ENCODE measurements around the gene PNMA5.

The PNMA5 gene

DNA sequence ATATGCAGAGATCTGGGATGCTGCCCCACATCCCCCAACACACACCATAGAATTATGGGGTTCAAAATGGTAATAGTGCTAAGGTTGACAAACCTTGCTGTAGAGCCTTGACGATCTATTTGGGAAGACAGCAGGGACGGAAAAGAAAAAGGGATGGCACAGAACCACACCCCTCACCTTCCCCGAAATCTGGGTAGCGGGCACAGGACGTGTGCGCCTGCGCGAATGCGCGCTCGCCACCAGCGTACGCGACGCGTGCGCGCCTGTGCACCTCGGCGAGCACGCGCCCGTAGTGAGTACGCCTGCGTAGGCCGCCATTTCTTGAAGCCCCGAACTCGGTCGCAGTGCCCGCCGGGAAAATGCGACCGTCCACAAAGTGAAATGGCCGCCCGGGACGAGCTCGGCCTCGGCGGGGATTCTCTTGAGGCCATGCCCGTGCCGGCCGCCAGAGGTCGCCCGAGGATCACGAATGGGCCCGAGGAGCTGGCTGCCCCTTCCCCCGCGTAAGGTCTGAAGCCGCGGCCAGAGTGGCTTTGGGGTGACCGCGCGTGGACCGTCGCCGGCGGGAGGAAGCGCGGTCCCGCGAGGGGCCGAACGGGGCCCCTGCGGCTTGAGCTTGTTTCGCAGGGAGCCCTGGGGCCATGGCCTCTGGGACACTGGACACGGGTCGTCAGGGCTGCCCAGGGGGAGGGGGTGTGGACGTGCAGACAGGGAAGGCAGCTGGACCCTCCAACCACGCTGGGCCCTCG is 52.4 kb downstream of the PNMA5 start:
- DNase-seq (ENCODE audit: low spot score in 2 of 2) (peak; percentile 85 to 92), ATAC-seq (peak; percentile 97)
- Mint-ChIP-seq H3K4me3 (peak overlapping the region; percentile 81), H3K4me1 (no peaks in the 10 kb centered on the region), H3K36me3 (peaks cover 6% of the 10 kb centered on the region), H3K27ac (peak overlapping the region; percentile 89), H3K9me3 (no peaks in the 10 kb centered on the region)

Data from stimulated activated effector memory CD8-positive, alpha-beta T cell treated with anti-CD3 and anti-CD28 coated beads, Interleukin-12 subunit alpha, Interleukin-12 subunit beta, amount 100 ng/mL, for 72 hours (primary cell).